Measurements from ENCODE around the gene KIAA1671. TPM values are rescaled to one million over a fixed set of nuclear protein-coding genes. Genes with fewer than 3 reads are reported as not detected.
A peak's percentile ranks its signal among the peaks of the same experiment; 100 is the strongest.

The KIAA1671 gene
- total RNA-seq (2016; rRNA removed; fragmentation: Illumina TruSeq; extraction: Trizol) (12.0 and 13.5 TPM in 2 replicates), polyA plus RNA-seq (2011; rRNA removed) (13.6 and 13.7 TPM in 2 replicates), polyA minus RNA-seq (2011; rRNA and poly(A)+ RNA removed; ENCODE audit: low replicate concordance) (20.3 and 22.7 TPM in 2 replicates), Bru-seq, nascent RNA (percentile 65 among the genes with signal in this experiment), BruChase-seq, experiment 1, labeled RNA remaining after a 6-hour chase (percentile 70 among the genes with signal in this experiment), BruChase-seq, experiment 2, labeled RNA remaining after a 2-hour chase (percentile 70 among the genes with signal in this experiment)
- 1.2 and 1.5 TPM in 2 replicates for total RNA-seq (2016; cell fraction: cytosol; rRNA removed; fragmentation: Illumina TruSeq; extraction: Trizol; ENCODE audit: low read depth)
- total RNA-seq (2016; cell fraction: insoluble cytoplasmic fraction; rRNA removed; fragmentation: Illumina TruSeq; extraction: Trizol): 10.6 and 12.4 TPM in 2 replicates
- 5.9 TPM in 2 replicates for total RNA-seq (2016; cell fraction: membrane; rRNA removed; fragmentation: Illumina TruSeq; extraction: Trizol)
- total RNA-seq (2016; cell fraction: nucleus; rRNA removed; fragmentation: Illumina TruSeq; extraction: Trizol): 18.9 and 21.9 TPM in 2 replicates
- 6.1 and 8.9 TPM in 2 replicates for polyA plus RNA-seq (2011; cell fraction: cytosol; rRNA removed)
- 14.1 and 14.4 TPM in 2 replicates for polyA plus RNA-seq (2011; cell fraction: nucleus; rRNA removed)
- 8.2 and 9.7 TPM in 2 replicates for polyA plus RNA-seq (2012)
- polyA plus RNA-seq (2016; cell fraction: cytosol; fragmentation: Illumina TruSeq; extraction: Trizol; ENCODE audit: low read depth): 0.76 and 0.78 TPM in 2 replicates
- 10.8 and 14.0 TPM in 2 replicates for polyA plus RNA-seq (2016; cell fraction: insoluble cytoplasmic fraction; fragmentation: Illumina TruSeq; extraction: Trizol; ENCODE audit: low read depth)
- 2.0 and 2.7 TPM in 2 replicates for polyA plus RNA-seq (2016; cell fraction: membrane; fragmentation: Illumina TruSeq; extraction: Trizol; ENCODE audit: low read depth)
- 16.4 and 16.6 TPM in 2 replicates for polyA plus RNA-seq (2016; cell fraction: nucleus; fragmentation: Illumina TruSeq; extraction: Trizol; ENCODE audit: insufficient read depth, low read depth)
- 12.7 and 14.7 TPM in 2 replicates for polyA minus RNA-seq (2011; cell fraction: cytosol; rRNA and poly(A)+ RNA removed)
- 27.4 and 35.6 TPM in 2 replicates for polyA minus RNA-seq (2011; cell fraction: nucleus; rRNA and poly(A)+ RNA removed)
- long read RNA-seq, experiment 1, partial matches to known transcripts: 1 of 6 reads
- long read RNA-seq, experiment 1, other reads (novel, unspliced or antisense): 5 of 6 reads
- long read RNA-seq, experiment 2, full-length matches to known transcripts: 4 of 56 reads
- long read RNA-seq, experiment 2, partial matches to known transcripts: 52 of 56 reads
- long read RNA-seq, experiment 2, other reads (novel, unspliced or antisense): 0 of 56 reads

DNA sequence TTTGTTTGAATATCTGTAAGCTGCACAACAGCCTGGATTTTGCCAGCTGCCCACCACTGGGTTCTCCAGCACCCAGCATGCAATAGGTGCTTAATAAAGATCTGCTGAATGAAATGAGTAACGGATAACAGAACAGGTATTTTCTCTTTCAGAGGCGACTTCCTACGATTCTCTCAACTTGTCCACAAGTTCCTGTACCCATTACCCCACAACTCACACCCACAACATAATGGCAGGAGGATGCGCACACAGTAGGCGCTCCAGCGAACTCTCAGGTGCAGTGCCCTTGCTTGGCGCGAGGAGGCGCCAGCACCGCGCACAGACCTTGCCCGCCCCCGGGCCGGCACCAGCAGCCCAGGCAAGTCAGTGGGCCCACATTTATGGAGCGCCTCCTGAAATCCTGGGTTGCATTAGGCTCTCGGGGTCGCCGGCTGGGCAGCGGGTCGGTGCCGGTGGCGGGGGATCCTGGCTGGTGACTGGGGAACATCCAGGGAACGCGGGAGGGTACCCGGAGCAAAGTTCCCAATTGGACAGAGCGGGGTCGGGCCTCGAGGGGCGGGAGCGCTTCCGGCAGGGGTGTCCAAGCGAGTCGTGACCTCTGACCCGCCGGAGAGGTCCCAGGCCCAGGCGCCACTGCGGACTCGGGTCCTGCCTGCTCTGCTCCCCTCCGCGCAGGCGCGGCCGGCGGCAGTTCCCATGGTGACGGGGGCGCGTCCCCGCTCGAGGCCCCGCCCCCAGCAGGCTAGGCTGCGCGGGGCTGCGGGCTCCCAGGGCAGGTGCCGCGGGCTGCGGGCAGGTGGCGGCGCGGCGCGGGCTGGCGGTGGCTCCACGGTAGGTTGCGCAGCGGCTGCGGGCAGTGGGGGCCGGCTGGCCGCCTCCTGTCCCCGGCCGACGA, at the start of gene KIAA1671:
Gene KIAA1671 (plus strand): TSS at position 775 of the 895 bp plus-strand sequence. CDS start 75,284 bp downstream, outside the sequence.
- FAIRE-seq (peak; percentile 66), DNase-seq (ENCODE audit: low spot score) (peak; percentile 86), ATAC-seq (peak; percentile 81)
- Histone ChIP-seq H3K9ac (ENCODE audit: insufficient read depth, low read depth, low read length) (peak within 1 kb of the TSS; percentile 89), H3K36me3 (replicated peaks in 1 of 2; ENCODE audit: control insufficient read depth in 1 of 2, insufficient read depth in 2 of 2, low read length in 2 of 2) (no peaks in the 10 kb centered on the region), H4K20me1 (ENCODE audit: insufficient read depth, low read length) (no peaks in the 10 kb centered on the region), H3K9me3 (ENCODE audit: low read length) (no peaks in the 10 kb centered on the region), H3K4me2 (ENCODE audit: low read depth, low read length) (peak within 1 kb of the TSS; percentile 84), H3K4me3 (replicated peaks in 1 of 3; ENCODE audit: insufficient read depth in 1 of 3, low read depth in 2 of 3, low read length in 3 of 3) (peak within 1 kb of the TSS; percentile 70 to 85 (median 85)), H3K27ac (ENCODE audit: extremely low read length, insufficient read depth, low read length) (peak within 1 kb of the TSS; percentile 90), H2AFZ (ENCODE audit: low read length) (no peak within 1 kb of the TSS), H3K4me1 (ENCODE audit: insufficient read depth, low read length) (peaks cover 41% of the 10 kb centered on the region), H3K79me2 (ENCODE audit: insufficient read depth, low read length) (peaks cover 34% of the 10 kb centered on the region), H3K27me3 (ENCODE audit: control insufficient read depth in 1 of 2, insufficient read depth in 2 of 2, low read length in 2 of 2) (no peaks in the 10 kb centered on the region)
- in situ Hi-C loops (cut with HindIII; ENCODE audit: extremely low pct_ligation_motif_present, low pct_unique_long_range_greater_than_20kb) (loop anchor here (5.0 kb wide), 1 partner anchor 75 kb away; no protein-coding TSS in a partner anchor), intact Hi-C loops (cut with micrococcal nuclease; ENCODE audit: unreplicated experiment) (loop anchor here (1.0 to 5.0 kb wide), 3 partner anchors 75 to 100 kb away; no protein-coding TSS in a partner anchor)
- 24% methylated on average over 14 of the region's 71 CpGs for WGBS (ENCODE audit: low lambda C conversion rate)
- ChIA-PET CTCF (ENCODE audit: low intra/inter-chr PET ratio, low total read pairs) (interaction anchor here (1.0 to 2.4 kb wide), 3 partner anchors 76 to 105 kb away, joined by 6 to 20 read pairs (median 6); no protein-coding TSS in a partner anchor), POLR2A (interaction anchor here (1.0 to 1.1 kb wide), 2 partner anchors 8 to 14 kb away, joined by 4 to 5 read pairs; no protein-coding TSS in a partner anchor)
- BruUV-seq (replicated peaks): no TSS peak
- TF ChIP-seq, protein P1, sequence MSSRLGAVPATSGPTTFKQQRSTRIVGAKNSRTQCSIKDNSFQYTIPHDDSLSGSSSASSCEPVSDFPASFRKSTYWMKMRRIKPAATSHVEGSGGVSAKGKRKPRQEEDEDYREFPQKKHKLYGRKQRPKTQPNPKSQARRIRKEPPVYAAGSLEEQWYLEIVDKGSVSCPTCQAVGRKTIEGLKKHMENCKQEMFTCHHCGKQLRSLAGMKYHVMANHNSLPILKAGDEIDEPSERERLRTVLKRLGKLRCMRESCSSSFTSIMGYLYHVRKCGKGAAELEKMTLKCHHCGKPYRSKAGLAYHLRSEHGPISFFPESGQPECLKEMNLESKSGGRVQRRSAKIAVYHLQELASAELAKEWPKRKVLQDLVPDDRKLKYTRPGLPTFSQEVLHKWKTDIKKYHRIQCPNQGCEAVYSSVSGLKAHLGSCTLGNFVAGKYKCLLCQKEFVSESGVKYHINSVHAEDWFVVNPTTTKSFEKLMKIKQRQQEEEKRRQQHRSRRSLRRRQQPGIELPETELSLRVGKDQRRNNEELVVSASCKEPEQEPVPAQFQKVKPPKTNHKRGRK (CRISPR knock-in tag; IDR thresholded peaks at IDR 0.05): no peak
- TF ChIP-seq, protein P2, sequence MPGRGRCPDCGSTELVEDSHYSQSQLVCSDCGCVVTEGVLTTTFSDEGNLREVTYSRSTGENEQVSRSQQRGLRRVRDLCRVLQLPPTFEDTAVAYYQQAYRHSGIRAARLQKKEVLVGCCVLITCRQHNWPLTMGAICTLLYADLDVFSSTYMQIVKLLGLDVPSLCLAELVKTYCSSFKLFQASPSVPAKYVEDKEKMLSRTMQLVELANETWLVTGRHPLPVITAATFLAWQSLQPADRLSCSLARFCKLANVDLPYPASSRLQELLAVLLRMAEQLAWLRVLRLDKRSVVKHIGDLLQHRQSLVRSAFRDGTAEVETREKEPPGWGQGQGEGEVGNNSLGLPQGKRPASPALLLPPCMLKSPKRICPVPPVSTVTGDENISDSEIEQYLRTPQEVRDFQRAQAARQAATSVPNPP (CRISPR knock-in tag; IDR thresholded peaks at IDR 0.05): no peak
- TF ChIP-seq MYNN (CRISPR knock-in tag; IDR thresholded peaks at IDR 0.05; ENCODE audit: low read depth) (no peak), ZNF143 (CRISPR knock-in tag; IDR thresholded peaks at IDR 0.05) (0 out of 2 replicates have a peak, but pooled peaks have one; percentile 28), GZF1 (CRISPR knock-in tag; IDR thresholded peaks at IDR 0.05) (no peak; the same call in 1 of the 2 replicates)
- TF ChIP-seq, protein P3, sequence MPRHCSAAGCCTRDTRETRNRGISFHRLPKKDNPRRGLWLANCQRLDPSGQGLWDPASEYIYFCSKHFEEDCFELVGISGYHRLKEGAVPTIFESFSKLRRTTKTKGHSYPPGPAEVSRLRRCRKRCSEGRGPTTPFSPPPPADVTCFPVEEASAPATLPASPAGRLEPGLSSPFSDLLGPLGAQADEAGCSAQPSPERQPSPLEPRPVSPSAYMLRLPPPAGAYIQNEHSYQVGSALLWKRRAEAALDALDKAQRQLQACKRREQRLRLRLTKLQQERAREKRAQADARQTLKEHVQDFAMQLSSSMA (CRISPR knock-in tag; IDR thresholded peaks at IDR 0.05): no peak
- TF ChIP-seq, protein P4, sequence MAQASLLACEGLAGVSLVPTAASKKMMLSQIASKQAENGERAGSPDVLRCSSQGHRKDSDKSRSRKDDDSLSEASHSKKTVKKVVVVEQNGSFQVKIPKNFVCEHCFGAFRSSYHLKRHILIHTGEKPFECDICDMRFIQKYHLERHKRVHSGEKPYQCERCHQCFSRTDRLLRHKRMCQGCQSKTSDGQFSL (CRISPR knock-in tag; IDR thresholded peaks at IDR 0.05): no peak
- TF ChIP-seq, protein P5, sequence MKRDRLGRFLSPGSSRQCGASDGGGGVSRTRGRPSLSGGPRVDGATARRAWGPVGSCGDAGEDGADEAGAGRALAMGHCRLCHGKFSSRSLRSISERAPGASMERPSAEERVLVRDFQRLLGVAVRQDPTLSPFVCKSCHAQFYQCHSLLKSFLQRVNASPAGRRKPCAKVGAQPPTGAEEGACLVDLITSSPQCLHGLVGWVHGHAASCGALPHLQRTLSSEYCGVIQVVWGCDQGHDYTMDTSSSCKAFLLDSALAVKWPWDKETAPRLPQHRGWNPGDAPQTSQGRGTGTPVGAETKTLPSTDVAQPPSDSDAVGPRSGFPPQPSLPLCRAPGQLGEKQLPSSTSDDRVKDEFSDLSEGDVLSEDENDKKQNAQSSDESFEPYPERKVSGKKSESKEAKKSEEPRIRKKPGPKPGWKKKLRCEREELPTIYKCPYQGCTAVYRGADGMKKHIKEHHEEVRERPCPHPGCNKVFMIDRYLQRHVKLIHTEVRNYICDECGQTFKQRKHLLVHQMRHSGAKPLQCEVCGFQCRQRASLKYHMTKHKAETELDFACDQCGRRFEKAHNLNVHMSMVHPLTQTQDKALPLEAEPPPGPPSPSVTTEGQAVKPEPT (CRISPR knock-in tag; IDR thresholded peaks at IDR 0.05; ENCODE audit: low read depth): no peak; the same call in none of the 2 replicates
